Measurements from ENCODE around the gene ZNF3.
A peak's percentile ranks its signal among the peaks of the same experiment; 100 is the strongest.

ZNF3 gene

DNA sequence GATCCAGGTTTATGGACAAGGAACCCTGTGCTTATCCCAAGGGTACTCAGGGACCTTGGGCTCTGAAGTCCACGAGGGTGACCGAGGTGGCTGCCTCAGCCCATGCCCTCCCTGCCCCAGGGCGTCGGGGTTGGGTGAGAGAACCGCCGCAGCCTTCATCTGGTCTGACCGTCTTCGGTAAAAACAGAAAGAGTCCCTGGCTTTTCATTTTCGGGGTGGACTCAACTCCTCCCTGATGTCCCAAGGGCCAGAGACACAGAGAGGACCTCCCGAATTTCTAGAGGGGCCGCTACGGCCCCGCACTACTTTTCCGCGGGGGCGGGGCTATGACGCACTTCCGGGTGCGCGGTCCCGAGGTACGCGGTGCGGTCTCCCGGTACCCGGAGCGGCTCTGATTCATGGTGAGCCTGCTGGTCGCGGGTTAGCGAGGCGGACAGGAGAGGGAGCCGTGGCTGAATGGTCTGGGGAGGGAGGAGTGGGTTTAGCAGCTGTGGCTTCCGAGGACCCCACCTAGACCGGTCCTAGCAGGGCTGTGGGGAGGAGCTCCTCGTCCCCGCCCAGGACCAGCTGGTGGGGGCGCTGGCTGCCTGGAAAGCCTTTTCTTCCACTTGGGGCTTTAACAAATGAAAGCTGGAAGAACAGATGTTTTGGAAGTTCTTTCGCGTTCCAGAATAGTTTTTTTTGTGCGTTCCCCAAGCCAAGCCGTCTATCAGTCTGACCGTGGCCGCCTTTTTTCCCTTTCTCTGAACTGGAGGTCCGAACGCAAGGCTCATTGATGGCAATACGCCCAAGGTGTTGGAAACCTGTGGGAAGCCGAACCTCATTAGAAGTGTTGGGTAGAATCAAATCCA lies 31.9 kb downstream of the ZNF3 start, which contains the start of gene ZSCAN21 (continued):
- TF ChIP-seq ZNF350 (tag by site-specific recombination; IDR thresholded peaks at IDR 0.05) (no peak), ZNF776 (tag by site-specific recombination; IDR thresholded peaks at IDR 0.05; ENCODE audit: borderline replicate concordance) (no peak), YY2 (tag by site-specific recombination; IDR thresholded peaks at IDR 0.05) (no peak), ZNF248 (tag by site-specific recombination; IDR thresholded peaks at IDR 0.05) (no peak), ZNF747 (tag by site-specific recombination; IDR thresholded peaks at IDR 0.05) (no peak), ZNF426 (tag by site-specific recombination; IDR thresholded peaks at IDR 0.05) (no peak), ZNF335 (tag by site-specific recombination; conservative IDR thresholded peaks at IDR 0.05) (peak; percentile 98), ZNF214 (tag by site-specific recombination; IDR thresholded peaks at IDR 0.05; ENCODE audit: borderline replicate concordance) (no peak), ZNF626 (tag by site-specific recombination; IDR thresholded peaks at IDR 0.05) (no peak), TCF7L2 (IDR thresholded peaks at IDR 0.05; ENCODE audit: borderline replicate concordance, low read depth, low read length) (no peak), GFI1B (tag by site-specific recombination; IDR thresholded peaks at IDR 0.05) (peak; percentile 36; the same call in 1 of the 2 replicates), ZNF501 (tag by site-specific recombination; IDR thresholded peaks at IDR 0.05) (peak; percentile 88), OSR2 (tag by site-specific recombination; IDR thresholded peaks at IDR 0.05) (no peak), ZNF391 (tag by site-specific recombination; IDR thresholded peaks at IDR 0.05; ENCODE audit: borderline replicate concordance, low read depth) (peak; percentile 49; the same call in 1 of the 2 replicates), KLF1 (tag by site-specific recombination; IDR thresholded peaks at IDR 0.05) (peak; percentile 84), EGR2 (tag by site-specific recombination; IDR thresholded peaks at IDR 0.05; ENCODE audit: low read depth) (peak; percentile 56; the same call in 1 of the 2 replicates), ZNF169 (tag by site-specific recombination; IDR thresholded peaks at IDR 0.05) (no peak), SP3 (tag by site-specific recombination; IDR thresholded peaks at IDR 0.05) (peak; percentile 96), ZNF571 (tag by site-specific recombination; IDR thresholded peaks at IDR 0.05) (no peak), SP7 (tag by site-specific recombination; IDR thresholded peaks at IDR 0.05) (peak; percentile 63; the same call in 1 of the 2 replicates), OVOL3 (tag by site-specific recombination; IDR thresholded peaks at IDR 0.05) (no peak), MZF1 (tag by site-specific recombination; IDR thresholded peaks at IDR 0.05; ENCODE audit: borderline replicate concordance) (no peak), GLI2 (tag by site-specific recombination; IDR thresholded peaks at IDR 0.05; ENCODE audit: borderline replicate concordance, low read depth) (no peak)
- TF ChIP-seq, protein P1, sequence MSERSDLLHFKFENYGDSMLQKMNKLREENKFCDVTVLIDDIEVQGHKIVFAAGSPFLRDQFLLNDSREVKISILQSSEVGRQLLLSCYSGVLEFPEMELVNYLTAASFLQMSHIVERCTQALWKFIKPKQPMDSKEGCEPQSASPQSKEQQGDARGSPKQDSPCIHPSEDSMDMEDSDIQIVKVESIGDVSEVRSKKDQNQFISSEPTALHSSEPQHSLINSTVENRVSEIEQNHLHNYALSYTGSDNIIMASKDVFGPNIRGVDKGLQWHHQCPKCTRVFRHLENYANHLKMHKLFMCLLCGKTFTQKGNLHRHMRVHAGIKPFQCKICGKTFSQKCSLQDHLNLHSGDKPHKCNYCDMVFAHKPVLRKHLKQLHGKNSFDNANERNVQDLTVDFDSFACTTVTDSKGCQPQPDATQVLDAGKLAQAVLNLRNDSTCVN (tag by site-specific recombination; optimal IDR thresholded peaks at IDR 0.05), result peak; percentile 89
- TF ChIP-seq, protein P2, sequence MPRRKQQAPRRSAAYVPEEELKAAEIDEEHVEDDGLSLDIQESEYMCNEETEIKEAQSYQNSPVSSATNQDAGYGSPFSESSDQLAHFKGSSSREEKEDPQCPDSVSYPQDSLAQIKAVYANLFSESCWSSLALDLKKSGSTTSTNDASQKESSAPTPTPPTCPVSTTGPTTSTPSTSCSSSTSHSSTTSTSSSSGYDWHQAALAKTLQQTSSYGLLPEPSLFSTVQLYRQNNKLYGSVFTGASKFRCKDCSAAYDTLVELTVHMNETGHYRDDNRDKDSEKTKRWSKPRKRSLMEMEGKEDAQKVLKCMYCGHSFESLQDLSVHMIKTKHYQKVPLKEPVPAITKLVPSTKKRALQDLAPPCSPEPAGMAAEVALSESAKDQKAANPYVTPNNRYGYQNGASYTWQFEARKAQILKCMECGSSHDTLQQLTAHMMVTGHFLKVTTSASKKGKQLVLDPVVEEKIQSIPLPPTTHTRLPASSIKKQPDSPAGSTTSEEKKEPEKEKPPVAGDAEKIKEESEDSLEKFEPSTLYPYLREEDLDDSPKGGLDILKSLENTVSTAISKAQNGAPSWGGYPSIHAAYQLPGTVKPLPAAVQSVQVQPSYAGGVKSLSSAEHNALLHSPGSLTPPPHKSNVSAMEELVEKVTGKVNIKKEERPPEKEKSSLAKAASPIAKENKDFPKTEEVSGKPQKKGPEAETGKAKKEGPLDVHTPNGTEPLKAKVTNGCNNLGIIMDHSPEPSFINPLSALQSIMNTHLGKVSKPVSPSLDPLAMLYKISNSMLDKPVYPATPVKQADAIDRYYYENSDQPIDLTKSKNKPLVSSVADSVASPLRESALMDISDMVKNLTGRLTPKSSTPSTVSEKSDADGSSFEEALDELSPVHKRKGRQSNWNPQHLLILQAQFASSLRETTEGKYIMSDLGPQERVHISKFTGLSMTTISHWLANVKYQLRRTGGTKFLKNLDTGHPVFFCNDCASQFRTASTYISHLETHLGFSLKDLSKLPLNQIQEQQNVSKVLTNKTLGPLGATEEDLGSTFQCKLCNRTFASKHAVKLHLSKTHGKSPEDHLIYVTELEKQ (tag by site-specific recombination; IDR thresholded peaks at IDR 0.05; ENCODE audit: borderline replicate concordance), result no peak
- TF ChIP-seq, protein P3, sequence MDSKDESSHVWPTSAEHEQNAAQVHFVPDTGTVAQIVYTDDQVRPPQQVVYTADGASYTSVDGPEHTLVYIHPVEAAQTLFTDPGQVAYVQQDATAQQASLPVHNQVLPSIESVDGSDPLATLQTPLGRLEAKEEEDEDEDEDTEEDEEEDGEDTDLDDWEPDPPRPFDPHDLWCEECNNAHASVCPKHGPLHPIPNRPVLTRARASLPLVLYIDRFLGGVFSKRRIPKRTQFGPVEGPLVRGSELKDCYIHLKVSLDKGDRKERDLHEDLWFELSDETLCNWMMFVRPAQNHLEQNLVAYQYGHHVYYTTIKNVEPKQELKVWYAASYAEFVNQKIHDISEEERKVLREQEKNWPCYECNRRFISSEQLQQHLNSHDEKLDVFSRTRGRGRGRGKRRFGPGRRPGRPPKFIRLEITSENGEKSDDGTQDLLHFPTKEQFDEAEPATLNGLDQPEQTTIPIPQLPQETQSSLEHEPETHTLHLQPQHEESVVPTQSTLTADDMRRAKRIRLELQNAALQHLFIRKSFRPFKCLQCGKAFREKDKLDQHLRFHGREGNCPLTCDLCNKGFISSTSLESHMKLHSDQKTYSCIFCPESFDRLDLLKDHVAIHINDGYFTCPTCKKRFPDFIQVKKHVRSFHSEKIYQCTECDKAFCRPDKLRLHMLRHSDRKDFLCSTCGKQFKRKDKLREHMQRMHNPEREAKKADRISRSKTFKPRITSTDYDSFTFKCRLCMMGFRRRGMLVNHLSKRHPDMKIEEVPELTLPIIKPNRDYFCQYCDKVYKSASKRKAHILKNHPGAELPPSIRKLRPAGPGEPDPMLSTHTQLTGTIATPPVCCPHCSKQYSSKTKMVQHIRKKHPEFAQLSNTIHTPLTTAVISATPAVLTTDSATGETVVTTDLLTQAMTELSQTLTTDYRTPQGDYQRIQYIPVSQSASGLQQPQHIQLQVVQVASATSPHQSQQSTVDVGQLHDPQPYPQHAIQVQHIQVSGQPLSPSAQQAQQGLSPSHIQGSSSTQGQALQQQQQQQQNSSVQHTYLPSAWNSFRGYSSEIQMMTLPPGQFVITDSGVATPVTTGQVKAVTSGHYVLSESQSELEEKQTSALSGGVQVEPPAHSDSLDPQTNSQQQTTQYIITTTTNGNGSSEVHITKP (tag by site-specific recombination; IDR thresholded peaks at IDR 0.05), result peak; percentile 26; the same call in 1 of the 2 replicates
- TF ChIP-seq, protein P4, sequence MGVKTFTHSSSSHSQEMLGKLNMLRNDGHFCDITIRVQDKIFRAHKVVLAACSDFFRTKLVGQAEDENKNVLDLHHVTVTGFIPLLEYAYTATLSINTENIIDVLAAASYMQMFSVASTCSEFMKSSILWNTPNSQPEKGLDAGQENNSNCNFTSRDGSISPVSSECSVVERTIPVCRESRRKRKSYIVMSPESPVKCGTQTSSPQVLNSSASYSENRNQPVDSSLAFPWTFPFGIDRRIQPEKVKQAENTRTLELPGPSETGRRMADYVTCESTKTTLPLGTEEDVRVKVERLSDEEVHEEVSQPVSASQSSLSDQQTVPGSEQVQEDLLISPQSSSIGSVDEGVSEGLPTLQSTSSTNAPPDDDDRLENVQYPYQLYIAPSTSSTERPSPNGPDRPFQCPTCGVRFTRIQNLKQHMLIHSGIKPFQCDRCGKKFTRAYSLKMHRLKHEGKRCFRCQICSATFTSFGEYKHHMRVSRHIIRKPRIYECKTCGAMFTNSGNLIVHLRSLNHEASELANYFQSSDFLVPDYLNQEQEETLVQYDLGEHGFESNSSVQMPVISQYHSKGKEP (tag by site-specific recombination; IDR thresholded peaks at IDR 0.05), result no peak
- TF ChIP-seq, protein P5, sequence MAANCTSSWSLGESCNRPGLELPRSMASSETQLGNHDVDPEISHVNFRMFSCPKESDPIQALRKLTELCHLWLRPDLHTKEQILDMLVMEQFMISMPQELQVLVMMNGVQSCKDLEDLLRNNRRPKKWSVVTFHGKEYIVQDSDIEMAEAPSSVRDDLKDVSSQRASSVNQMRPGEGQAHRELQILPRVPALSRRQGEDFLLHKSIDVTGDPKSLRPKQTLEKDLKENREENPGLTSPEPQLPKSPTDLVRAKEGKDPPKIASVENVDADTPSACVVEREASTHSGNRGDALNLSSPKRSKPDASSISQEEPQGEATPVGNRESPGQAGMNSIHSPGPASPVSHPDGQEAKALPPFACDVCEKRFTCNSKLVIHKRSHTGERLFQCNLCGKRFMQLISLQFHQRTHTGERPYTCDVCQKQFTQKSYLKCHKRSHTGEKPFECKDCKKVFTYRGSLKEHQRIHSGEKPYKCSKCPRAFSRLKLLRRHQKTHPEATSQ (tag by site-specific recombination; IDR thresholded peaks at IDR 0.05), result 0 out of 2 replicates have a peak, but pooled peaks have one; percentile 70

Data from HEK293 (cell line).